SU-DHL-6 (cell line): Measurements from ENCODE around the gene POLN.

ENCODE experiments used
- H2AFZ ChIP-seq: fragments of 200-600 bp; sonication (generic); 2 replicates; pipeline ENCODE4 v1.6.1; 2014; ENCODE audit warnings: low read depth, mild to moderate bottlenecking, moderate library complexity, mixed read lengths, antibody characterized with exemption, low read length; ENCODE audit not compliant: severe bottlenecking
- H3F3A ChIP-seq: fragments of 200-600 bp; shearing (Covaris generic); 2 replicates; pipeline ENCODE4 v1.6.0; 2016; ENCODE audit warnings: antibody characterized with exemption, mild to moderate bottlenecking; ENCODE audit not compliant: insufficient read depth
- H3K27ac ChIP-seq: fragments of 200-600 bp; sonication (generic); 2 replicates; pipeline ENCODE4 v1.5.1; 2016; ENCODE audit warnings: low read depth, mild to moderate bottlenecking, low read length, moderate library complexity, mixed read lengths
- H3K27me3 ChIP-seq: fragments of 200-600 bp; sonication (generic), shearing (Covaris generic); 2 replicates; pipeline ENCODE4 v1.6.0; 2014; ENCODE audit warnings: mild to moderate bottlenecking, low read length
- H3K36me3 ChIP-seq: fragments of 200-600 bp; sonication (generic); 2 replicates; pipeline ENCODE4 v1.6.1; 2014; ENCODE audit warnings: mild to moderate bottlenecking, low read length, mixed read lengths
- H3K4me2 ChIP-seq: fragments of 300-600, 200-600 bp; shearing (Covaris generic), sonication (generic); 2 replicates; pipeline ENCODE4 v1.6.0; 2014; ENCODE audit warnings: low read length, low read depth, mild to moderate bottlenecking; ENCODE audit not compliant: poor library complexity, severe bottlenecking
- H3K4me3 ChIP-seq: fragments of 200-600 bp; sonication (generic); 2 replicates; pipeline ENCODE4 v1.5.1; 2014; ENCODE audit warnings: antibody characterized with exemption, low read length, mild to moderate bottlenecking, mixed read lengths; ENCODE audit not compliant: insufficient read depth, poor library complexity, severe bottlenecking
- H3K79me2 ChIP-seq: fragments of 200-600 bp; sonication (generic); 2 replicates; pipeline ENCODE4 v1.6.1; 2014; ENCODE audit warnings: mild to moderate bottlenecking, low read length, moderate library complexity; ENCODE audit not compliant: insufficient read depth
- H3K9ac ChIP-seq: fragments of 200-600 bp; sonication (generic); 2 replicates; pipeline ENCODE4 v1.7.0; 2014; ENCODE audit warnings: mild to moderate bottlenecking, low read length
- H3K9me2 ChIP-seq: fragments of 200-600 bp; sonication (generic); replicated peaks from 2 replicates; pipeline ENCODE4 v1.6.1; 2014; ENCODE audit warnings: low read length; ENCODE audit not compliant: insufficient read depth
- H3K9me3 ChIP-seq: fragments of 200-600 bp; sonication (generic); 2 replicates; pipeline ENCODE4 v1.6.1; 2014; ENCODE audit warnings: low read length, mixed read lengths; ENCODE audit not compliant: insufficient read depth
- H4K20me1 ChIP-seq: fragments of 200-600 bp; sonication (generic); 2 replicates; pipeline ENCODE4 v1.6.1; 2014; ENCODE audit warnings: low read depth, mild to moderate bottlenecking, antibody characterized with exemption, low read length, moderate library complexity, mixed read lengths
- CTCF ChIP-seq: fragments of 200-600 bp; sonication (generic); IDR thresholded peaks from one replicate; pipeline ENCODE4 v1.5.1; 2017; ENCODE audit warnings: antibody characterized with exemption, mild to moderate bottlenecking, low read length, moderate library complexity; ENCODE audit not compliant: insufficient read depth, poor library complexity, severe bottlenecking
- EZH2phosphoT487 ChIP-seq: fragments of 200-600 bp; sonication (generic), shearing (Covaris generic); conservative IDR thresholded peaks from 2 replicates; pipeline ENCODE4 v1.6.1; 2018; ENCODE audit warnings: mild to moderate bottlenecking, antibody characterized with exemption, low read length, moderate library complexity, mixed read lengths

POLN gene

GRCh38 chr4:2066011-2066551 is 175.8 kb downstream of the POLN start:
- Histone ChIP-seq H3K4me2 (no peak overlapping the region), H3K9me3 (no peaks in the 10 kb centered on the region), H2AFZ (no peak overlapping the region), H4K20me1 (no peaks in the 10 kb centered on the region; the same call in 1 of the 2 replicates), H3K27me3 (no peaks in the 10 kb centered on the region), H3K9ac (no peak overlapping the region), H3K9me2 (no peaks in the 10 kb centered on the region), H3K36me3 (no peaks in the 10 kb centered on the region), H3F3A (no peaks in the 10 kb centered on the region), H3K79me2 (no peaks in the 10 kb centered on the region), H3K27ac (no peak overlapping the region), H3K4me3 (no peak overlapping the region)
- TF ChIP-seq EZH2phosphoT487 (no peak), CTCF (no peak)

GRCh38 chr4:2065106-2065930 is 176.6 kb downstream of the POLN start:
- Histone ChIP-seq H3K36me3 (no peaks in the 10 kb centered on the region), H2AFZ (no peak overlapping the region), H3K9me3 (no peaks in the 10 kb centered on the region), H3K79me2 (no peaks in the 10 kb centered on the region), H3K9me2 (no peaks in the 10 kb centered on the region), H3K4me3 (no peak overlapping the region), H3K4me2 (no peak overlapping the region), H3K27me3 (no peaks in the 10 kb centered on the region), H4K20me1 (no peaks in the 10 kb centered on the region; the same call in 1 of the 2 replicates), H3F3A (no peaks in the 10 kb centered on the region), H3K9ac (no peak overlapping the region), H3K27ac (no peak overlapping the region)
- TF ChIP-seq CTCF (no peak), EZH2phosphoT487 (no peak)

- Histone ChIP-seq H4K20me1 (no peaks in the 10 kb centered on the region; the same call in 1 of the 2 replicates), H3K4me3 (no peak overlapping the region), H3K27ac (no peak overlapping the region), H3K4me2 (no peak overlapping the region), H3K9ac (no peak overlapping the region), H3K9me3 (no peaks in the 10 kb centered on the region), H3F3A (no peaks in the 10 kb centered on the region), H3K79me2 (no peaks in the 10 kb centered on the region), H3K36me3 (no peaks in the 10 kb centered on the region), H3K27me3 (no peaks in the 10 kb centered on the region), H2AFZ (no peak overlapping the region), H3K9me2 (no peaks in the 10 kb centered on the region)
- no peak for TF ChIP-seq EZH2phosphoT487
- no peak for TF ChIP-seq CTCF
Measured at GRCh38 chr4:2064276-2064991, 177.5 kb downstream of the POLN start.
